Thymus (tissue), 11 donors: ENCODE measurements around the gene ACP7. TPM values are rescaled to one million over a fixed set of nuclear protein-coding genes. Genes with fewer than 3 reads are reported as not detected.

Experiments used
- DNase-seq, 9 donors: peaks; one replicate each; pipeline ENCODE4 v3.0.0-alpha.2; 2013; ENCODE audit warnings: low spot score in 9 of 9, low read depth in 6 of 9, missing footprints in 1 of 9
- H3K27ac ChIP-seq, 2 donors: one replicate each; pipeline ENCODE4 v1.5.1; 2013; ENCODE audit warnings: control low read depth in 1 of 2, low read depth in 1 of 2, low read length in 1 of 2, mild to moderate bottlenecking in 1 of 2, moderate library complexity in 1 of 2
- H3K27me3 ChIP-seq, 2 donors: one replicate each; pipeline ENCODE4 v1.5.1; 2013; ENCODE audit warnings: low read length in 1 of 2; ENCODE audit not compliant: control insufficient read depth in 2 of 2, insufficient read depth in 1 of 2
- H3K36me3 ChIP-seq, 2 donors: one replicate each; pipeline ENCODE4 v1.5.1; 2013; ENCODE audit warnings: low read length in 1 of 2, mild to moderate bottlenecking in 1 of 2, moderate library complexity in 1 of 2; ENCODE audit not compliant: control insufficient read depth in 2 of 2, insufficient read depth in 2 of 2
- H3K4me1 ChIP-seq, 2 donors: one replicate each; pipeline ENCODE4 v1.5.1; 2013; ENCODE audit warnings: low read length in 2 of 2; ENCODE audit not compliant: control insufficient read depth in 2 of 2, insufficient read depth in 2 of 2
- H3K4me3 ChIP-seq, 2 donors: one replicate each; pipeline ENCODE4 v1.5.1; 2013; ENCODE audit warnings: low read length in 2 of 2, control low read depth in 1 of 2, mild to moderate bottlenecking in 1 of 2
- H3K9me3 ChIP-seq, 2 donors: one replicate each; pipeline ENCODE4 v1.5.1; 2013; ENCODE audit warnings: low read length in 1 of 2, mild to moderate bottlenecking in 1 of 2; ENCODE audit not compliant: control insufficient read depth in 2 of 2, insufficient read depth in 1 of 2
- WGBS: extraction: QIAGEN DNeasy Blood & Tissue Kit; methylation state at CpG from one replicate; pipeline ENCODE4 v1.1.7; 2013; 5-methylcytosine and 5-hydroxymethylcytosine counted together
- polyA plus RNA-seq: library from polyadenylated mRNA; stranded (reverse); fragments of 200-250 nt; gene quantifications from one replicate; pipeline ENCODE4 v1.2.3, GENCODE V29; 2013
- total RNA-seq: library from RNA; stranded (reverse); fragments of 120-200 nt; gene quantifications from one replicate; pipeline ENCODE4 v1.2.4, GENCODE V29; 2013
- donor health status: healthy.

Gene ACP7
- total and polyA plus RNA-seq, 2 donors: under 0.01 to 0.11 TPM

GRCh38 chr19:39070888-39071287 lies 13.3 kb upstream of the ACP7 start:
- DNase-seq: no peak
- Histone ChIP-seq H3K27me3 (no peaks in the 10 kb centered on the region), H3K4me1 (no peaks in the 10 kb centered on the region), H3K36me3 (no peaks in the 10 kb centered on the region), H3K4me3 (no peak overlapping the region), H3K9me3 (no peaks in the 10 kb centered on the region), H3K27ac (no peak overlapping the region)
- 92% methylated on average over 5 of the region's 5 CpGs for WGBS

DNA sequence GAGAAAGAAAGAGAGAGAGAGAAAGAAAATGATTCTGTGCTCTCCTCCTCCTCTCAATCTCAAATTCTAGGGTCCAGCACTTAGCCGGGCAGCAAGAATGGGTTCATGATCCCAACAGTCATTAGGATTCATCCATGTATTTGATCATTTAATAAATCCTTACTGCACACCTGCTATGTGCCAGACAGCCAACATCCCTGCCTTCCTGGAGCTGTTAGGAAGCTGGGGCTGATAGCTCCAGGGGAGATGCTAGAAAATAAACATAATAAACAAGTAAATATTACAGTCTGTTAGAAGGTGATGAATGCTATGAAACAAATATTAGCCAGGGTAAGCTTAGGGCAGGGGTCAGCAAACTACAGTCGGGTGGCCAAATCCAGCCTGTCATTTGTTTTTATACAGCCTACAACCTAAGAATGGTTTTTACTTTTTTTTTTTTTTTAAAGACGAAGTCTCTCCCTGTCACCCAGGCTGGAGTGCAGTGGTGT lies 9.9 kb upstream of the ACP7 start:
- Histone ChIP-seq H3K4me3 (no peak overlapping the region), H3K4me1 (no peaks in the 10 kb centered on the region), H3K9me3 (no peaks in the 10 kb centered on the region), H3K27me3 (no peaks in the 10 kb centered on the region), H3K27ac (no peak overlapping the region), H3K36me3 (no peaks in the 10 kb centered on the region)
- 95% methylated on average over 3 of the region's 3 CpGs for WGBS
- no peak for DNase-seq

DNA sequence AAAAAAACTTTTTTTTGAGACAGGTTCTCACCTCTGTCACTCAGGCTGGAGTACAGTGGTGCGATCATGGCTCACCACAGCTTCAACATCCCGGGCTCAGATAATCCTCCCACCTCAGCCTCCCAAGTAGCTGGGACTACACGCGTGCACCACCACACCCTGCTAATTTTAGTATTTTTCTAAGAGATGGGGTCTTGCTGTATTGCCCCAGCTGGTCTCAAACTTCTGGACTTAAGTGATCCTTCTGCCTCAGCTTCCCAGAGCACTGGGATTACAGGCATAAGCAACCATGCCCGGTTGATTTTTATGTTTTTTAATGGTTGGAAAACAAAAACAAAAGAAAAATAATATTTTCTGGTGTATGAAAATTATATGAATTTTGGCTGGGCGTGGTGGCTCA lies 9.2 kb upstream of the ACP7 start:
- DNase-seq: no peak
- Histone ChIP-seq H3K36me3 (no peaks in the 10 kb centered on the region), H3K4me3 (no peak overlapping the region), H3K27me3 (no peaks in the 10 kb centered on the region), H3K27ac (no peak overlapping the region), H3K9me3 (no peaks in the 10 kb centered on the region), H3K4me1 (no peaks in the 10 kb centered on the region)
- WGBS: 95% methylated on average over 6 of the region's 6 CpGs

- 95% methylated on average over 11 of the region's 11 CpGs for WGBS
- H3K27me3 ChIP-seq: peaks cover 6 to 9% of the 10 kb centered on the region in 2 donors
These were observed 6.8 kb upstream of the ACP7 start for GRCh38 chr19:39077323-39077722.

DNA sequence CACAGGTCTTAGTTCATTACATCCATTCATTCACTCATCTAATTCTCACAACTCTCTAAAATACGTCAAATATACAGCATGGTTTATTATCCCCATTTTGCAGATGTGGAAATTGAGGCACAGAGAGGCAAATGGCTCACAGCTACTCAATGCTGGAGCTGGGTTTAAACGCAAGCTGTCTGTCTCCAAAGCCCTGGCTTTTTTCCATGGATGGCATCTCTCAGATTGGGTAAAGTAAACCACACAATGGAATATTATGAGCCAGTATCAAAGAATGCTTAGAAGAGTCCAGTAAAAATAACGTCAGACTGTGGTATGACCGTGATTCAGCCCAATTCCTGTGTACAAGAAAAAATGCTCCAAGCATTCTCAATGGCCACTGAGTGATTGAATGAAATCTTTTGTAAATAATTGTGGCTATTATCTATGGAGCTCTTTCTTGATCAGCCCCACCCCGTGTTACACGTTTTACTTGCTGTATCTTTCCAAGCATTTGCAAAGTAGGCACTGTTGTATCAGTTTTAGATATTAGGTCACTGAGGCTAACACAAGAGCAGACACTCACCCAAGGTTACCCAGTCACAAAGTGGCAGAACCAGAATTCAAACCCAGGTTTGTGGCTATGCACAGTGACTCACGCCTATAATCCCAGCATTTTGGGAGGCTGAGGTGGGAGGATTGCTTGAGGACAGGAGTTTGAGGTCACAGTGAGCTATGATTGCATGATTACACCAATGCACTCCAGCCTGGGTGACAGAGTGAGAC lies 5.5 kb upstream of the ACP7 start:
- Histone ChIP-seq H3K27ac (no peak overlapping the region), H3K27me3 (peaks cover 13 to 22% of the 10 kb centered on the region in 2 donors), H3K4me1 (no peaks in the 10 kb centered on the region), H3K36me3 (no peaks in the 10 kb centered on the region), H3K4me3 (no peak overlapping the region), H3K9me3 (no peaks in the 10 kb centered on the region)
- no peak for DNase-seq
- 85% methylated on average over 7 of the region's 7 CpGs for WGBS

More at GRCh38 chr19:39077323-39077722, 6.8 kb upstream of the ACP7 start:
- H3K27ac ChIP-seq: no peak overlapping the region
- H3K9me3 ChIP-seq: no peaks in the 10 kb centered on the region
- H3K4me1 ChIP-seq: no peaks in the 10 kb centered on the region
- H3K4me3 ChIP-seq: no peak overlapping the region
- no peaks in the 10 kb centered on the region for H3K36me3 ChIP-seq
- no peak for DNase-seq

DNA sequence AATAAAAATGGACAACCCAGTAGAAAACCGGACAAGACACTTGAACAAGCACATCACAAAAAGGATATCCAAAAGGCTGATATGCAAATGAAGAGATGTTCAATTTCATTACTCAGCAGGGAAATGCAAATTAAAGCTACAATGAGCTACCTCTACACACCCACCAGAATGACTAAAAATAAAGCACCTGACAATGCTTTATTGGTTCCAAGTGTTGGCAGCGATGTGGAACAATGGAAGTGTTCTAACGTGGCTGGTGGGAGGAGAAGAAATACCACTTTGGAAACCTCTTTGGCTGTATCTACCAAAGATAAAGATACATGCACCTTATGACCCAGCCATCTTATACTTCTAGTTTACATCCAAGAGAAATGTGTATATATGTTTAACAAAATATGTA lies 3.7 kb upstream of the ACP7 start:
- WGBS: 76% methylated on average over 3 of the region's 3 CpGs
- Histone ChIP-seq H3K4me3 (no peak overlapping the region), H3K9me3 (no peaks in the 10 kb centered on the region), H3K4me1 (no peaks in the 10 kb centered on the region), H3K36me3 (no peaks in the 10 kb centered on the region), H3K27ac (no peak overlapping the region), H3K27me3 (peaks cover 30 to 41% of the 10 kb centered on the region in 2 donors)
- DNase-seq: no peak

DNA sequence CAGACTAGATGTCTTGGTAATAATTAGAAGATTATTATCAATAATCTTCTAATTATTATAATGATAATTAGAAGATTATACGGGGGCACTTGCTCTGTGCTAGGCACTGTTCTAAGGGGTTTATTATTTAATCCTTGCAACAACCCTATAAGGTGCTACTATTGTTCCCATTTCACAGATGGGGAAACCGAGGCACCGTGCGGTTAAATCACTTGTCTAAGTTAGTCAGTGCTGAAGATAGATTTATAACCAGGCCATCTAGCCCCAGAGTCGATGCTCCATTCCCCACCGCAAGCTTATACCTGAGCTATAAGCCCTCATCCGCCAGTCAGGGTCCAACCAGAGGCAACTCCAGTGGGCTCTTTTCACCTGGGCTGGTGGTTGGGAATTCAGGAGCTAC lies 2.0 kb upstream of the ACP7 start:
- H3K4me3 ChIP-seq: no peak overlapping the region
- no peaks in the 10 kb centered on the region for H3K9me3 ChIP-seq
- no peaks in the 10 kb centered on the region for H3K36me3 ChIP-seq
- H3K4me1 ChIP-seq: no peaks in the 10 kb centered on the region
- no peak overlapping the region for H3K27ac ChIP-seq
- DNase-seq: no peak
- WGBS: 89% methylated on average over 7 of the region's 7 CpGs
- peaks cover 31 to 51% of the 10 kb centered on the region in 2 donors for H3K27me3 ChIP-seq

DNA sequence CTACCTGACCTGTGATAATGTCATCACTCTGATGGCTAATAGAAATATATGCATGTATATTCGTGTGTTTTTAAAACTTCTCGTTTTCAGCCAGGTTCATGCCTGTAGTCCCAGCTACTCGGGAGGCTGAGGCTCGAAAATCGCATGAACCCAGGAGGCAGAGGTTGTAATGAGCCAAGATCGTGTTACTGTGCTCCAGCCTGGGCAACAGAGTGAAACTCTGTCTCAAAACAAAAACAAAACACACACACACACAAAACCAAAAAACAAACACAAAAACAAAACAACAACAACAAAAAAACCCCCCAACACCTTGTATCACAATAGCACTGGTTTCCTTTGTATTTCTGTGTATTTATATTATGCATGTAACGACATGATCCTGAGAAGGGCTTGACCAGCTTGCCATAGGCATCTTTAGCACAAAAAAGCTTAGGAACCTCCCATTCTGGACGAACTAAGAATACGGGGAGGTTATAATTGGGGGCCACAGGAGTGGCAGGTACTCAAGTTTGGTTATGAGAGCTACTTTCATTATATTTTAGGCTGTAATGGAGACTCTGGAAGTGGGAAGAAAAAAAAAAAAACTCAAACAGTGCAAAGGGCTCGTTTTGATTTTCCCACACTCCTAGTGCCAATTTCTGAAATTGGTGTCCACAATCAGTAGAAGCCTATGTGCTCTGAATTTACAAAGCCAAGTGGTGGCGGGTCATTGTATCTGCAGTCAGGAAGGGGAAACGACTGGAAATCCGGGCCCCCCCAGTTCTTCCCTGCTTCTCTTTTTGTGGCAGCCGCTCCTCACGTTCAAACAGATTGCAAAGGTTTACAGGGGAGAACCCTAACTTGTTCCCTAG lies 1.2 kb upstream of the ACP7 start:
- no peak for DNase-seq
- 11% methylated on average over 15 of the region's 15 CpGs for WGBS
- peaks cover 31 to 53% of the 10 kb centered on the region in 2 donors for H3K27me3 ChIP-seq
- no peak overlapping the region for H3K4me3 ChIP-seq
- no peaks in the 10 kb centered on the region for H3K4me1 ChIP-seq
- H3K27ac ChIP-seq: no peak overlapping the region
- H3K9me3 ChIP-seq: no peaks in the 10 kb centered on the region
- H3K36me3 ChIP-seq: no peaks in the 10 kb centered on the region

DNA sequence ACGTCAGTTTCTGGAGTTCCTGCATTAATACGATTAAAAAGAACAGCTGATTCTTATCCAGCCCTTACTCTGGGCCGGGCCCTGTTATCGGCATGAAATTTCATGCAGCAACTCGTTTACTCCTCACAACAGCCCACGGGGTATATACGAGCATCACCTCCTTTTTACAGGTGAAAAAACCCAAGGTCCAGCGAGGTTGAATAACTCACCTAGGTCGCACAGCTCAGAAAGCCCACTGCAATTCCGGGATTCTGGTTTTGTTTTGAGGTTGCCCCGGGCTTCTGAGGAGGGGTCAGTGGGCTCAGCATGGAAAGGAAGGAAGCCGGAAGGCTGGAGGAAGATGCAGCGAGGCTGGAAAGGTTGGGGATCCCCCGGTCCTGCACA lies 577 bp upstream of the ACP7 start:
- H3K9me3 ChIP-seq: no peaks in the 10 kb centered on the region
- no peak for DNase-seq
- no peaks in the 10 kb centered on the region for H3K4me1 ChIP-seq
- H3K27ac ChIP-seq: no peak overlapping the region
- no peaks in the 10 kb centered on the region for H3K36me3 ChIP-seq
- WGBS: 3% methylated on average over 14 of the region's 14 CpGs
- H3K4me3 ChIP-seq: no peak overlapping the region
- H3K27me3 ChIP-seq: peaks cover 31 to 57% of the 10 kb centered on the region in 2 donors
